Measurements from ENCODE around the gene DHRS1.

The DHRS1 gene

GRCh38 chr14:24255931-24256711, 43.5 kb downstream of the DHRS1 start:
- Histone ChIP-seq H3K9me2 (replicated peaks; ENCODE audit: low read depth, low read length) (no peaks in the 10 kb centered on the region), H3K36me3 (ENCODE audit: insufficient read depth, low read length) (no peaks in the 10 kb centered on the region), H3K9me3 (ENCODE audit: insufficient read depth, low read depth, low read length) (no peaks in the 10 kb centered on the region), H3K9ac (ENCODE audit: low read depth, low read length, poor library complexity, severe bottlenecking) (no peak overlapping the region), H3K4me1 (ENCODE audit: insufficient read depth, low read length, poor library complexity, severe bottlenecking) (no peaks in the 10 kb centered on the region), H3F3A (ENCODE audit: low read depth) (no peaks in the 10 kb centered on the region), H4K20me1 (ENCODE audit: insufficient read depth, low read length, poor library complexity, severe bottlenecking) (no peaks in the 10 kb centered on the region), H2AFZ (ENCODE audit: low read length) (no peak overlapping the region), H3K27me3 (ENCODE audit: insufficient read depth, low read length, poor library complexity, severe bottlenecking) (no peaks in the 10 kb centered on the region), H3K4me3 (ENCODE audit: low read length, poor library complexity, severe bottlenecking) (no peak overlapping the region), H3K4me2 (ENCODE audit: low read depth, low read length, poor library complexity, severe bottlenecking) (no peak overlapping the region), H3K79me2 (ENCODE audit: insufficient read depth, low read length) (no peaks in the 10 kb centered on the region)
- TF ChIP-seq CTCF (conservative IDR thresholded peaks at IDR 0.05; ENCODE audit: low read length) (no peak), EZH2phosphoT487 (IDR thresholded peaks at IDR 0.05; ENCODE audit: borderline replicate concordance) (no peak)

DNA sequence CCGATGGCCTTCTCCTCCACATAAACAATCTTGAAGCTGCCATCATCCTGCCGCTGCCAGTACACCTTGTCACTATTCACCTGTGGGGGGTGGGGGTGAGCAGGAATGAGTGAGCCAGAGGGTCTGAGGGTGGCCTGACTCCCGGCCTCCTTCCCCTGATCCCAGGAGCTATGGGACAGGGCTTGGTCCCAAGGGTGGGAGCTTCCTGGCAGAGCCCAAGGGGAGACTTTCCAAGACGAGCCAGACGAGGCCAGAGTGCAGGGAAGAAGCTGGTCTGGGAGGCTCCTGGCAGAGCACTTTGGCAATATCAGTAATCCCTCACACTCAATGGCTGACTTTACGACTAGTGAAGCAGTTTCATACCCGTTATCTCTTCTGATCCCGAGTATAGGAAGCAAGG, 44.1 kb downstream of the DHRS1 start:
- Histone ChIP-seq H3K9ac (ENCODE audit: low read depth, low read length, poor library complexity, severe bottlenecking) (no peak overlapping the region), H3K4me2 (ENCODE audit: low read depth, low read length, poor library complexity, severe bottlenecking) (no peak overlapping the region), H3K36me3 (ENCODE audit: insufficient read depth, low read length) (no peaks in the 10 kb centered on the region), H3F3A (ENCODE audit: low read depth) (no peaks in the 10 kb centered on the region), H3K4me3 (ENCODE audit: low read length, poor library complexity, severe bottlenecking) (no peak overlapping the region), H3K4me1 (ENCODE audit: insufficient read depth, low read length, poor library complexity, severe bottlenecking) (no peaks in the 10 kb centered on the region), H3K9me3 (ENCODE audit: insufficient read depth, low read depth, low read length) (no peaks in the 10 kb centered on the region), H3K27me3 (ENCODE audit: insufficient read depth, low read length, poor library complexity, severe bottlenecking) (no peaks in the 10 kb centered on the region), H3K79me2 (ENCODE audit: insufficient read depth, low read length) (no peaks in the 10 kb centered on the region), H2AFZ (ENCODE audit: low read length) (no peak overlapping the region), H3K9me2 (replicated peaks; ENCODE audit: low read depth, low read length) (no peaks in the 10 kb centered on the region), H4K20me1 (ENCODE audit: insufficient read depth, low read length, poor library complexity, severe bottlenecking) (no peaks in the 10 kb centered on the region)
- TF ChIP-seq EZH2phosphoT487 (IDR thresholded peaks at IDR 0.05; ENCODE audit: borderline replicate concordance) = no peak
- TF ChIP-seq CTCF (conservative IDR thresholded peaks at IDR 0.05; ENCODE audit: low read length) = no peak

GRCh38 chr14:24254630-24255392, 44.8 kb downstream of the DHRS1 start:
- Histone ChIP-seq H3K27me3 (ENCODE audit: insufficient read depth, low read length, poor library complexity, severe bottlenecking) (no peaks in the 10 kb centered on the region), H3K9me3 (ENCODE audit: insufficient read depth, low read depth, low read length) (no peaks in the 10 kb centered on the region), H3F3A (ENCODE audit: low read depth) (no peaks in the 10 kb centered on the region), H3K9me2 (replicated peaks; ENCODE audit: low read depth, low read length) (no peaks in the 10 kb centered on the region), H3K9ac (ENCODE audit: low read depth, low read length, poor library complexity, severe bottlenecking) (no peak overlapping the region), H4K20me1 (ENCODE audit: insufficient read depth, low read length, poor library complexity, severe bottlenecking) (no peaks in the 10 kb centered on the region), H2AFZ (ENCODE audit: low read length) (no peak overlapping the region), H3K36me3 (ENCODE audit: insufficient read depth, low read length) (no peaks in the 10 kb centered on the region), H3K4me2 (ENCODE audit: low read depth, low read length, poor library complexity, severe bottlenecking) (no peak overlapping the region), H3K4me3 (ENCODE audit: low read length, poor library complexity, severe bottlenecking) (no peak overlapping the region), H3K79me2 (ENCODE audit: insufficient read depth, low read length) (no peaks in the 10 kb centered on the region), H3K4me1 (ENCODE audit: insufficient read depth, low read length, poor library complexity, severe bottlenecking) (no peaks in the 10 kb centered on the region)
- TF ChIP-seq CTCF (conservative IDR thresholded peaks at IDR 0.05; ENCODE audit: low read length) (no peak), EZH2phosphoT487 (IDR thresholded peaks at IDR 0.05; ENCODE audit: borderline replicate concordance) (no peak)

All from Loucy (cell line).